ENCODE measurements around the gene ULK4.

ULK4 gene

DNA sequence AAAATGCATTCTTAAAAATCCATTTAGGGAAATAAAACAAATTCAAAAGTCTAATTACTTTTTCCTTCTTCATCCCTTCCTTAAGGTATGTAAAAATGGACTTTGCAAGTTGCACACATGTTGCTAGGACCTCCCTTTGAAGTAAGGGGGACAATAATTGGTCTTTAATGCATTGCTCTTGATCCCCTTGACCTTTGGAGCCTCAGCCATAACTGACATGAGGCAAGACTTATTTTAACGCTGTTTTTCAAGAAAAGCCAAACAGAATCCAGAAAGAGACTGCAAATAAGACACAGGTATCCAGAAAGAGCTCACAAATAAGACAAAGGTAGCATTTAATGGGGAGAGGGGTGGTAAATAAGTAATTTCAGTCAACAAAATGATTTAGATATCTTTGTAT, 301.4 kb downstream of the ULK4 start:
- TF ChIP-seq, protein P1, sequence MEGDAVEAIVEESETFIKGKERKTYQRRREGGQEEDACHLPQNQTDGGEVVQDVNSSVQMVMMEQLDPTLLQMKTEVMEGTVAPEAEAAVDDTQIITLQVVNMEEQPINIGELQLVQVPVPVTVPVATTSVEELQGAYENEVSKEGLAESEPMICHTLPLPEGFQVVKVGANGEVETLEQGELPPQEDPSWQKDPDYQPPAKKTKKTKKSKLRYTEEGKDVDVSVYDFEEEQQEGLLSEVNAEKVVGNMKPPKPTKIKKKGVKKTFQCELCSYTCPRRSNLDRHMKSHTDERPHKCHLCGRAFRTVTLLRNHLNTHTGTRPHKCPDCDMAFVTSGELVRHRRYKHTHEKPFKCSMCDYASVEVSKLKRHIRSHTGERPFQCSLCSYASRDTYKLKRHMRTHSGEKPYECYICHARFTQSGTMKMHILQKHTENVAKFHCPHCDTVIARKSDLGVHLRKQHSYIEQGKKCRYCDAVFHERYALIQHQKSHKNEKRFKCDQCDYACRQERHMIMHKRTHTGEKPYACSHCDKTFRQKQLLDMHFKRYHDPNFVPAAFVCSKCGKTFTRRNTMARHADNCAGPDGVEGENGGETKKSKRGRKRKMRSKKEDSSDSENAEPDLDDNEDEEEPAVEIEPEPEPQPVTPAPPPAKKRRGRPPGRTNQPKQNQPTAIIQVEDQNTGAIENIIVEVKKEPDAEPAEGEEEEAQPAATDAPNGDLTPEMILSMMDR (IDR thresholded peaks at IDR 0.05; ENCODE audit: borderline replicate concordance, control extremely low read depth, extremely low read depth, insufficient read depth, missing control alignments): no peak
- no peak for DNase-seq (ENCODE audit: low spot score)
- in situ Hi-C loops (cut with MboI; ENCODE audit: low sequenced_read_pairs, unreplicated experiment): no loop called here

DNA sequence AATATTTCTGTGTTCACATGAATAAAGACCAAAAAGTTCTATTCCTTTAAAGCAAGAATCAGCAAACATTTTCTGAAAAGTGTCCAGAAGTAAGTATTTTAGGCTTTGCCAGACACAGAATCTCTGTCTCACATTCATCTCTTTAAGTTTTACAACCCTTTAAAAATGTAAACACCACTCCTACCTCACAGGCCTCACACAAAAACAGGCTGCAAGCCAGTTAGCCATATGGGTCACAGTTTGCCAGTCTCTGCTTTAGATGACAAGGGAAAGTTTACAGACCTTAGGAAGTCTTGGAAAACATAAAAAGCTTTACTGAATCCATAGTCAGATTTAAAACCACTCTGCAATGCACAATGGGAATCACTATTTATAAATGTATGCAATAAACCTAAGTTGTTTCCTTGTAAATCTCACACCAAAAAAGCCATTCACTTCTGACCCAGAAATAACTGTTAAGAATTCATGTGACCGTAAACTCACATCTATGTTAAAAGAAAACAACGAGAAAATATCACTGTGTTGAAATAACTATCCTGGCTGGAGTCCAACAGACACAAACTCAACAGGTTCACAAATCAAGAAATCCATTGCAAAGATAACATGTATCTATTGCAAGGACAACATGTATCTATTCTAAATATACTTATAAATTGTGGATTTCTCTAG, 308.2 kb downstream of the ULK4 start:
- TF ChIP-seq, protein P1 (IDR thresholded peaks at IDR 0.05; ENCODE audit: borderline replicate concordance, control extremely low read depth, extremely low read depth, insufficient read depth, missing control alignments): no peak
- in situ Hi-C loops (cut with MboI; ENCODE audit: low sequenced_read_pairs, unreplicated experiment): no loop called here
- DNase-seq (ENCODE audit: low spot score): no peak

DNA sequence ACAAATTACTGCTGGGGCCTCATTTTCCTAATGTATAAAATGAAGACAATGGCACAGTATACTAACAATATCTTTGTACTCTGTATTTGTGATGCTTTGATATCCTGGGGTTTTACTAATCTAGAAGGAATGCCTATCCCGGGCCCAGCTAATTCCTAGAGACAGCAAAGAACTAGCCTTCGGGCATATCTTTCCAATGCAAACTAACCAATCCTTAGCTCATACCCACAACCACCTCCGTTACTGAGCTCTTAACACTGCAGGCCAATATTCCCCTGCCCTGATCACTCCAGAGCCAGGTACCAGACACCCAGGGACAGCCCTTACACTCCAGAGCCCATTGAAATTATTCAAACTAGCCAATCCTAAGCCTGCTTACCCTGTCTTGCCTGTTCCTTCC, 309.0 kb downstream of the ULK4 start:
- no peak for DNase-seq (ENCODE audit: low spot score)
- in situ Hi-C loops (cut with MboI; ENCODE audit: low sequenced_read_pairs, unreplicated experiment): no loop called here
- TF ChIP-seq, protein P1 (IDR thresholded peaks at IDR 0.05; ENCODE audit: borderline replicate concordance, control extremely low read depth, extremely low read depth, insufficient read depth, missing control alignments): no peak

DNA sequence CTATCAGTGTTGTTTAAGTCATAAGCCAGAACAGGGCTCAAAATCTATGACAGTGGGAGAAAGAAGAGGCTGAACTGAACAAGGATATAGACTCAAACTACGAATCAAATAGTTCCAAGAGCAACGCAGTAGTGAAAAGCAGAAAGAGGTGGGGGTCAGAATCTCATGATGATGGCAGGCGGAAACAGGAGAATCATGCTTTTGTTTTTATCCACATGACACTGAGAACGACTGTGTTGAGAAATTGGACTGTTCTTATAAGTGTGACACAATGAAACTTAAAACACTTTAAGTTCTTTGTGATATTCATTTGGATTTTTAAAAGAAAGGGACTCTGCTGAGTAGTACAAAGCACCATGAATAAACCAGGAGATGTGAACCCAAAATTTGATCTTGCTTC, 309.4 kb downstream of the ULK4 start:
- TF ChIP-seq, protein P1 (IDR thresholded peaks at IDR 0.05; ENCODE audit: borderline replicate concordance, control extremely low read depth, extremely low read depth, insufficient read depth, missing control alignments): no peak
- no peak for DNase-seq (ENCODE audit: low spot score)
- in situ Hi-C loops (cut with MboI; ENCODE audit: low sequenced_read_pairs, unreplicated experiment): no loop called here

DNA sequence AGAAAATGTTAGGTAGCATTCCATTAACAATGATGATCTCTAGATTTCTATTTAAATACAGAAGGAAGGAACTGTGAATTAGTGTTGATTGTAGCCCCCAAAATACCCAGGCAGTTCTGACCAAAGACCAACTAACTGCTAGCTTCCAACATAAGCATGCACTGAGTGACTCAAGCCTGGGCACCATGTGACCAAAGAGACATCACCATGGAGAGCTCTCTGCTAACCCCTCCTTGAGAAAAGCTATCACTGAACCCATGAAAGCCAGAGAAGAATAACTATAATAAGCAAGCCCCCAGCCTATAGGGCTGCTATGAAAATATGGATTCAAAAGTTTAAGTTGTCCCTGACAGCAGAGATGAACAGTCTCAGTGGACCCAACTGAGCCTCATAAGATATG, 310.2 kb downstream of the ULK4 start:
- in situ Hi-C loops (cut with MboI; ENCODE audit: low sequenced_read_pairs, unreplicated experiment): no loop called here
- DNase-seq (ENCODE audit: low spot score): no peak
- TF ChIP-seq, protein P1 (IDR thresholded peaks at IDR 0.05; ENCODE audit: borderline replicate concordance, control extremely low read depth, extremely low read depth, insufficient read depth, missing control alignments): no peak

DNA sequence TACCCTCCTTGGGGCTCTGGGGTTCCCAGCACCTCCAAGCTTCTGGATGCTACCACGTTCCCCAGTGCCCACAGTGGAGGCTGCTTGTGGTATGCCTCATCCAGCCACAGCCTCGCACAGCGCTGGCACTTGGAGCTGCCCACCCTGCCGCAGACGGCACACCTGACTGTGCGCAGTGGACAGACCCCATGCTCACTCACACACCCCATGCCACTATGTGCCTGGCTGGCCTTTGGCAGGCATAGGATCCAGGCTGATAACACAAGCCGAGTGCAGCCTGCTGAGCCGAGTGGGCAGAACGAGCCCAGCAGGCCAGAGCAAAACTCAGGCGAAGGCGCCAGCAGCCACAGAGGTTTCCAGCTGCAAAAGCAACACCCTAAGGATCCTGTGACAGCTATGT, 311.5 kb downstream of the ULK4 start:
- no peak for DNase-seq (ENCODE audit: low spot score)

More for the DNA sequence above, 311.5 kb downstream of the ULK4 start:
- in situ Hi-C loops (cut with MboI; ENCODE audit: low sequenced_read_pairs, unreplicated experiment): no loop called here
- TF ChIP-seq, protein P1 (IDR thresholded peaks at IDR 0.05; ENCODE audit: borderline replicate concordance, control extremely low read depth, extremely low read depth, insufficient read depth, missing control alignments): no peak

Data from GM13976 (cell line).